Naive thymus-derived CD8-positive, alpha-beta T cell (primary cell): ENCODE data around the gene ATP2B3. TPM values are rescaled to one million over a fixed set of nuclear protein-coding genes. Genes with fewer than 3 reads are reported as not detected.

Experiments
- ATAC-seq, 2 donors: fragments of 150-1000 bp; cut with Tn5 transposase in 1 of 2; sonication (Bioruptor Pico), chemical (Tn5 transposase) in 1 of 2; 1 replicate in 1 of 2; 2 replicates in 1 of 2; pipeline ENCODE4 v1.10.0; 2021; ENCODE audit warnings: mild to moderate bottlenecking in 2 of 2, moderate library complexity in 2 of 2
- POLR2A ChIA-PET: fragments of 350-600 bp; sonication (Branson Sonifier 250); formaldehyde crosslinking; loops from one replicate; lab custom pipeline; 2021; ENCODE audit warnings: antibody characterized with exemption; lab: Charles Lee
- DNase-seq, 10 donors: peaks; one replicate each; pipeline versions ENCODE4 v3.0.0 to v3.0.0-alpha.2; 2020 to 2022
- H3K27ac Mint-ChIP-seq, 10 donors: one replicate each; pipeline ENCODE4 v1.8.0; 2020 to 2022; ENCODE audit warnings: mild to moderate bottlenecking in 10 of 10, mixed read lengths in 10 of 10, moderate library complexity in 4 of 10, inconsistent platforms in 1 of 10
- H3K27me3 Mint-ChIP-seq, 5 donors: one replicate each; pipeline ENCODE4 v1.8.0; 2021 to 2022; ENCODE audit warnings: mixed read lengths in 5 of 5
- H3K36me3 Mint-ChIP-seq, 3 donors: one replicate each; pipeline ENCODE4 v1.8.0; 2020 to 2022; ENCODE audit warnings: mixed read lengths in 3 of 3, mild to moderate bottlenecking in 2 of 3, inconsistent platforms in 1 of 3
- H3K4me1 Mint-ChIP-seq, 4 donors: one replicate each; pipeline ENCODE4 v1.8.0; 2021 to 2022; ENCODE audit warnings: mixed read lengths in 4 of 4
- H3K4me3 Mint-ChIP-seq, 10 donors: one replicate each; pipeline ENCODE4 v1.8.0; 2020 to 2022; ENCODE audit warnings: mild to moderate bottlenecking in 10 of 10, mixed read lengths in 10 of 10, moderate library complexity in 6 of 10, inconsistent platforms in 1 of 10
- H3K9me3 Mint-ChIP-seq, 9 donors: one replicate each; pipeline ENCODE4 v1.8.0; 2020 to 2022; ENCODE audit warnings: mixed read lengths in 9 of 9, mild to moderate bottlenecking in 3 of 9, inconsistent platforms in 1 of 9, moderate library complexity in 1 of 9
- polyA plus RNA-seq, 3 donors: library from polyadenylated mRNA; unstranded; fragments of 300-500 nt; fragmentation: Illumina TruSeq; gene quantifications; one replicate each; pipeline ENCODE4 v1.2.3, GENCODE V29; 2021
- total RNA-seq, 8 experiments: library from RNA in 2 of 8; stranded (reverse) in 2 of 8; gene quantifications; one replicate each; pipeline ENCODE4 v1.2.3 and lab custom pipeline; 2021 to 2026

ATP2B3 gene
- total RNA-seq: not detected
- not detected for polyA plus RNA-seq
- 0 to 0.07 (median 0) reads per million in 6 experiments for total RNA-seq (lab: John Stamatoyannopoulos, UW)

GRCh38 chrX:153517423-153517822 is at the start of gene ATP2B3:
Gene ATP2B3, plus strand, starts transcription at chrX:153517642. Its CDS starts 18,606 bp downstream, at chrX:153536248.
- H3K4me1 Mint-ChIP-seq: peaks cover 2 to 9% (median 8%) of the 10 kb centered on the region in 4 donors
- DNase-seq (no peak), ATAC-seq (no peak)
- peak within 1 kb of the TSS in 7 of 10 donors; percentile 26 to 57 (median 53) for H3K4me3 Mint-ChIP-seq
- H3K36me3 Mint-ChIP-seq: peaks cover 0 to 4% (median 0%) of the 10 kb centered on the region in 3 donors
- peaks cover 6 to 37% (median 17%) of the 10 kb centered on the region in 5 donors for H3K27me3 Mint-ChIP-seq
- H3K27ac Mint-ChIP-seq: peak within 1 kb of the TSS in 1 of 10 donors; percentile 79
- POLR2A ChIA-PET: no interaction called here
- peaks cover 0 to 4% (median 0%) of the 10 kb centered on the region in 9 donors for H3K9me3 Mint-ChIP-seq

GRCh38 chrX:153468008-153468580 is 49.3 kb upstream of the ATP2B3 start:
- POLR2A ChIA-PET: interaction anchor here (0.6 kb wide), 1 partner anchor 430 kb away, joined by 4 read pairs; no protein-coding TSS in a partner anchor
- ATAC-seq (no peak), DNase-seq (no peak)
- Mint-ChIP-seq H3K9me3 (peaks cover 0 to 3% (median 0%) of the 10 kb centered on the region in 9 donors), H3K27ac (no peak overlapping the region), H3K36me3 (peaks cover 0 to 15% (median 0%) of the 10 kb centered on the region in 3 donors), H3K27me3 (no peaks in the 10 kb centered on the region), H3K4me1 (peaks cover 5 to 20% (median 12%) of the 10 kb centered on the region in 4 donors), H3K4me3 (peak overlapping the region in 2 of 10 donors; percentile 14 to 71)

- POLR2A ChIA-PET: interaction anchor here (0.7 kb wide), 1 partner anchor 38 kb away, joined by 3 read pairs; no protein-coding TSS in a partner anchor
- DNase-seq (peak in 3 of 10 donors; percentile 12 to 74 (median 43)), ATAC-seq (peak; percentile 42 to 47)
- Mint-ChIP-seq H3K4me1 (peaks cover 5 to 23% (median 13%) of the 10 kb centered on the region in 4 donors), H3K36me3 (peaks cover 0 to 4% (median 0%) of the 10 kb centered on the region in 3 donors), H3K27me3 (no peaks in the 10 kb centered on the region), H3K27ac (peak overlapping the region in 9 of 10 donors; percentile 16 to 85 (median 79)), H3K4me3 (peak overlapping the region; percentile 74 to 90 (median 82)), H3K9me3 (peaks cover 0 to 3% (median 0%) of the 10 kb centered on the region in 9 donors)
Measured at GRCh38 chrX:153469811-153470410, 47.5 kb upstream of the ATP2B3 start.

GRCh38 chrX:153470411-153471363 is 46.8 kb upstream of the ATP2B3 start, which contains the start of gene HAUS7:
Gene HAUS7, minus strand, starts transcription at chrX:153470576. Its CDS starts 19 bp downstream, at chrX:153470557.
- peak within 1 kb of the TSS; percentile 74 to 90 (median 82) for H3K4me3 Mint-ChIP-seq
- peaks cover 5 to 25% (median 13%) of the 10 kb centered on the region in 4 donors for H3K4me1 Mint-ChIP-seq
- ATAC-seq (peak; percentile 77 to 85), DNase-seq (peak; percentile 75 to 92 (median 82))
- H3K9me3 Mint-ChIP-seq: peaks cover 0 to 3% (median 0%) of the 10 kb centered on the region in 9 donors
- peak within 1 kb of the TSS in 9 of 10 donors; percentile 16 to 90 (median 79) for H3K27ac Mint-ChIP-seq
- no peaks in the 10 kb centered on the region for H3K27me3 Mint-ChIP-seq
- POLR2A ChIA-PET: interaction anchor here (0.7 kb wide), 1 partner anchor 37 kb away, joined by 3 read pairs; no protein-coding TSS in a partner anchor
- H3K36me3 Mint-ChIP-seq: peaks cover 0 to 4% (median 0%) of the 10 kb centered on the region in 3 donors

GRCh38 chrX:153471663-153472280 is 45.7 kb upstream of the ATP2B3 start:
- peak overlapping the region in 4 of 10 donors; percentile 57 to 81 (median 67) for H3K27ac Mint-ChIP-seq
- DNase-seq: no peak
- H3K27me3 Mint-ChIP-seq: no peaks in the 10 kb centered on the region
- peak overlapping the region in 2 of 10 donors; percentile 7 to 77 for H3K4me3 Mint-ChIP-seq
- ATAC-seq: no peak
- H3K4me1 Mint-ChIP-seq: peaks cover 5 to 25% (median 16%) of the 10 kb centered on the region in 4 donors
- peaks cover 0 to 4% (median 0%) of the 10 kb centered on the region in 3 donors for H3K36me3 Mint-ChIP-seq
- POLR2A ChIA-PET: no interaction called here
- peaks cover 0 to 3% (median 0%) of the 10 kb centered on the region in 9 donors for H3K9me3 Mint-ChIP-seq

- DNase-seq: no peak
- peak overlapping the region in 8 of 10 donors; percentile 37 to 74 (median 56) for H3K4me3 Mint-ChIP-seq
Measured at GRCh38 chrX:153473126-153473525, 44.3 kb upstream of the ATP2B3 start.

GRCh38 chrX:153474266-153474665 is 43.2 kb upstream of the ATP2B3 start:
- POLR2A ChIA-PET: interaction anchor here (0.6 to 0.7 kb wide), 2 partner anchors 523 to 533 kb away, joined by 3 read pairs; no protein-coding TSS in a partner anchor

More at GRCh38 chrX:153473126-153473525, 44.3 kb upstream of the ATP2B3 start:
- H3K36me3 Mint-ChIP-seq: no peaks in the 10 kb centered on the region
- POLR2A ChIA-PET: interaction anchor here (1.0 kb wide), 1 partner anchor 34 kb away, joined by 3 read pairs; no protein-coding TSS in a partner anchor
- H3K27me3 Mint-ChIP-seq: no peaks in the 10 kb centered on the region
- peak overlapping the region in 4 of 10 donors; percentile 60 to 69 (median 66) for H3K27ac Mint-ChIP-seq
- peaks cover 0 to 20% (median 11%) of the 10 kb centered on the region in 4 donors for H3K4me1 Mint-ChIP-seq
- H3K9me3 Mint-ChIP-seq: peaks cover 0 to 1% (median 0%) of the 10 kb centered on the region in 9 donors
- ATAC-seq: no peak

GRCh38 chrX:153474718-153475117 is 42.7 kb upstream of the ATP2B3 start:
- Mint-ChIP-seq H3K27me3 (no peaks in the 10 kb centered on the region), H3K36me3 (no peaks in the 10 kb centered on the region), H3K27ac (no peak overlapping the region), H3K4me1 (peaks cover 0 to 11% (median 8%) of the 10 kb centered on the region in 4 donors), H3K9me3 (peaks cover 0 to 3% (median 0%) of the 10 kb centered on the region in 9 donors), H3K4me3 (peak overlapping the region in 3 of 10 donors; percentile 8 to 62 (median 41))
- DNase-seq (peak; percentile 14 to 67 (median 33)), ATAC-seq (peak in 1 of 2 donors; percentile 13)
- POLR2A ChIA-PET: no interaction called here

More at GRCh38 chrX:153474266-153474665, 43.2 kb upstream of the ATP2B3 start:
- no peak for DNase-seq
- H3K9me3 Mint-ChIP-seq: peaks cover 0 to 1% (median 0%) of the 10 kb centered on the region in 9 donors
- no peaks in the 10 kb centered on the region for H3K36me3 Mint-ChIP-seq
- H3K4me1 Mint-ChIP-seq: peaks cover 0 to 15% (median 9%) of the 10 kb centered on the region in 4 donors
- H3K27ac Mint-ChIP-seq: peak overlapping the region in 9 of 10 donors; percentile 13 to 87 (median 59)
- H3K27me3 Mint-ChIP-seq: no peaks in the 10 kb centered on the region
- no peak for ATAC-seq
- H3K4me3 Mint-ChIP-seq: peak overlapping the region in 9 of 10 donors; percentile 22 to 82 (median 62)

GRCh38 chrX:153475271-153475670 is 42.2 kb upstream of the ATP2B3 start:
- ATAC-seq (no peak), DNase-seq (no peak)
- Mint-ChIP-seq H3K4me1 (peaks cover 0 to 11% (median 8%) of the 10 kb centered on the region in 4 donors), H3K27me3 (no peaks in the 10 kb centered on the region), H3K9me3 (peaks cover 0 to 3% (median 0%) of the 10 kb centered on the region in 9 donors), H3K4me3 (peak overlapping the region in 8 of 10 donors; percentile 6 to 62 (median 38)), H3K27ac (peak overlapping the region in 2 of 10 donors; percentile 17 to 56), H3K36me3 (no peaks in the 10 kb centered on the region)
- POLR2A ChIA-PET: no interaction called here

GRCh38 chrX:153475751-153476281 is 41.6 kb upstream of the ATP2B3 start:
- no peaks in the 10 kb centered on the region for H3K27me3 Mint-ChIP-seq
- H3K36me3 Mint-ChIP-seq: no peaks in the 10 kb centered on the region
- peaks cover 0 to 11% (median 8%) of the 10 kb centered on the region in 4 donors for H3K4me1 Mint-ChIP-seq
- ATAC-seq: no peak
- no peak for DNase-seq
- H3K4me3 Mint-ChIP-seq: peak overlapping the region in 4 of 10 donors; percentile 18 to 63 (median 56)
- H3K27ac Mint-ChIP-seq: peak overlapping the region in 1 of 10 donors; percentile 34
- H3K9me3 Mint-ChIP-seq: peaks cover 0 to 3% (median 0%) of the 10 kb centered on the region in 9 donors
- POLR2A ChIA-PET: no interaction called here
